Left renal pelvis (tissue), 4 donors: ENCODE measurements around the gene COL20A1. TPM values are rescaled to one million over a fixed set of nuclear protein-coding genes. Genes with fewer than 3 reads are reported as not detected.

Experiments used
- DNase-seq, 4 donors: peaks; one replicate each; pipeline ENCODE4 v3.0.0-alpha.2; 2013; ENCODE audit warnings: low read depth in 4 of 4, low spot score in 3 of 4
- polyA plus RNA-seq, 4 donors: library from polyadenylated mRNA; unstranded; fragments of 120-200 nt; gene quantifications; one replicate each; pipeline ENCODE4 v1.2.1, GENCODE V29; 2013; ENCODE audit not compliant: insufficient read length in 4 of 4

Gene COL20A1
- polyA plus RNA-seq, 4 donors, result 0.37 to 0.89 (median 0.68) TPM

DNA sequence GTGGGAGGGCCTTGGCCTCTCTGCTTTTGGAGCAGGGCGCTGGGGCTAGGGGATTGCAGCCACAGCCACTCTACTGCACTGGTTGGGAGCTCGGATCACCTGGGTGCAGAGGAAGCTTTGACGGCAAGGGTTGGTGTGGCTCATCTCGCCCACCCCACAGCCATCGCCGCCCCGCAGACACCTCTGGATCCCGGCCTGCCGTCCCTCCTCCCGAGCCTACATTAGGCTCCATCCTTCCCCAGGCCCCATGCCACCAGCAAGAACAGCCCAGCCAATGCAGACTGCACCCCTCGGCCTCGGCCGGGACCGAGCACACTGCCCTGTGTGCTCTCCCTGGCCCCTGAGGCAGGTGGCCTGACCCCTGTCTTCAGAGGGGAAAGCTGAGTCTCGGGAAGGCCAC lies 32.5 kb upstream of the COL20A1 start:
- DNase-seq, result no peak

DNA sequence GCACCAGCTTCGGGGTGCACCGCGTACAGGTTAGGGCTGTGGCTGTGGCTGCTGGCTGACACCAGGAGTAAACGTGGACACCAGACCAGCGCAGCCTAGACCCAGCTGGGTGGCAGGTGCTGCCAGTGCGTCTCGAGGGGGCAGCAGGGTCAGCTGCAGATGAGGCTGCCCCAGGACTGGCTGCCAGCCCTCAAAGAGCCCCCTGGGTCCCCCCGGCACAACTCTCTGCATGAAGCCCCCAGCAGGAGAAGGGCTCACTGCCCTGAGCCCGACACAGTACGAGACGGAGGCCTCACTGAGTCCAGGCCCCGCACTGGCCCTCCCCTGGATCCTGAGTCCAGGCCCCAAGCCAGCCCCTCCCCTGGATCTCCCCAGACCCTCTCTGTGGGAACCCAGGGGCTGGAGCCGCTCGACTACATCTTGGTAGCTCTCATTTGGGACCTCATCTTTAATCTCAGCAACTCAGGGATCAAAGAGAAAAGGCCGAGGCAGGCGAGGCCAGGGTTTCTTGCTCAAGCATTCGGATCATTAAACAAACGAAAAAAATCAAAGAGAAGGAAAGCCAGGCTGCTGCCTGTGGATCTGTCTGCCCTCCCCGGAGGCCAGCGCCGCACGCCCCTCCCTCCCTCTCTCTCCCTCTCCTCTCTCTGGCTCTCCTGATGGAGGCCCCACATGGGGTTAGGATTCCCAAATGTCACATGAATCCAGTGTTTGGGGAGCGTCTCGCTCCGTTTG lies 31.8 kb upstream of the COL20A1 start:
- DNase-seq, result peak in 1 of 4 donors; percentile 82

- DNase-seq, result no peak
These were observed 31.0 kb upstream of the COL20A1 start for GRCh38 chr20:63261795-63262528.

- DNase-seq, result no peak
These were observed 30.1 kb upstream of the COL20A1 start for GRCh38 chr20:63262836-63263235.

DNA sequence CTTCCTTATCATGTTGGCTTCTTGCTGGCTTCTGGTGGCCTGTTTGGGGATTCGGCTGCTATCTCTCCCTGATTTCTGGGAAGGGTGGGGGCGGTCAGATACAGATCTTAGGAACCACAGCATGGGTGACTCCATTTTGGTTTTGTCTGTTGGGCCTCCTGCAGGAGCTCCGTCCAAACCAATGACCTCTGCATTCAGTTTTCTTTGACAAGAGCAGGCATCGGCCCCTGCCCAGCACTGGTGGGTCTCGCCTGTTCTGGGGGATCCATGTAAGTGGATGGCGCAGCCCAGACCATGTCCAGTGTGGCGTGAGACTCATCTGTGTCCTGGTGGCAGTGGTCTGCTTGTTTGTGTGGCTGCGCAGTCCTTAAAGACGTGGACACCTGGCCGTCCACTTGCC lies 29.0 kb upstream of the COL20A1 start:
- DNase-seq, result no peak

- no peak for DNase-seq
These were observed 28.5 kb upstream of the COL20A1 start for GRCh38 chr20:63264519-63264918.

DNA sequence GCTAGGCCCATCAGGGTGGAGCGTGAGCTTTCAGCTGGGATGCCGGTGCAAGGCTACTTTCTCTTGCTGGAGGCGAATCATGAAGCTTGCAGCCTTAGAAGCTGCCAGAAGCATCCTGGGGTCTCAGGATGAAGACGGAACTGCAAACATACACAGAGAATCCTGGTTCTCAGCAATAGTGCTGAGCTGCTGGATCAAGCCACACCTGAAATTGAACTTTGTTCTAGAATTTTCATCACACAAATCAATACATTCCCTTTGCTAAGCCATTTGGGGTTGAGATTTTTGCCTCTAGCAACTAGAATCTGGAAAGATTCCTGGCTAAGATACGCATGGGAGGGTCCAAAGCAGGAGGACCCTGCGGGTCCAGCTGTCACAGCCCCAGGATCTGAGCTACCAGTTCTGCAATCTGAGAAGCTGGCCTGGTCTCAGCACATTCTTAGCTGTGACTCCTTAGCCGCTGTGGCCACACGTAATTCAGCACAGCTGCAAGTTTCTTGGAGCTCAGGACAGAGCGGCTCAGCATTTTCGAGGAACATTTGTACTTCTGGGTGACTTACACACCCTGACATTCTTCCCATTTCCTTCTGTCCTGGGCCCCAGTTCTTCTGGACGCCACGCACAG lies 27.0 kb upstream of the COL20A1 start:
- no peak for DNase-seq

- no peak for DNase-seq
These were observed 25.3 kb upstream of the COL20A1 start for GRCh38 chr20:63267691-63268090.

DNA sequence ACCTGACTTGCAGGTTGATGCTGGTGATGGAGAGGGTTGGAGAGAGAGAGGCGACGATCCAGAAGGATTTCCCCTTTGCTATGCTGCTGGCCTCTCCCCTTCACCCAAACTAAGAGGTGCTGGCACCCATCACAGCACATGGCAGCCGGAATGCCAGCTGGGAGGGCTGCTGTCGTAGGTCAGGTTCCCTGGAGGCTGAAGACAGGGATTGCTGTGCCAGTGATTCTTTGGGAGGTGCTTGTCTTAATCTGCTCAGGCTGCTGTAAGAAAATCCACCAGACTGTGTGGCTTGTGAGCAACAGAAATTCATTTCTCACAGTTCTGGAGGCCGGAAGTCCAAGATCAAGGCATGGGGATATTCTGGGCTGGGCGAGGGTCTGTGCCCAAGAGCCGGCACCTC lies 24.7 kb upstream of the COL20A1 start:
- no peak for DNase-seq

DNA sequence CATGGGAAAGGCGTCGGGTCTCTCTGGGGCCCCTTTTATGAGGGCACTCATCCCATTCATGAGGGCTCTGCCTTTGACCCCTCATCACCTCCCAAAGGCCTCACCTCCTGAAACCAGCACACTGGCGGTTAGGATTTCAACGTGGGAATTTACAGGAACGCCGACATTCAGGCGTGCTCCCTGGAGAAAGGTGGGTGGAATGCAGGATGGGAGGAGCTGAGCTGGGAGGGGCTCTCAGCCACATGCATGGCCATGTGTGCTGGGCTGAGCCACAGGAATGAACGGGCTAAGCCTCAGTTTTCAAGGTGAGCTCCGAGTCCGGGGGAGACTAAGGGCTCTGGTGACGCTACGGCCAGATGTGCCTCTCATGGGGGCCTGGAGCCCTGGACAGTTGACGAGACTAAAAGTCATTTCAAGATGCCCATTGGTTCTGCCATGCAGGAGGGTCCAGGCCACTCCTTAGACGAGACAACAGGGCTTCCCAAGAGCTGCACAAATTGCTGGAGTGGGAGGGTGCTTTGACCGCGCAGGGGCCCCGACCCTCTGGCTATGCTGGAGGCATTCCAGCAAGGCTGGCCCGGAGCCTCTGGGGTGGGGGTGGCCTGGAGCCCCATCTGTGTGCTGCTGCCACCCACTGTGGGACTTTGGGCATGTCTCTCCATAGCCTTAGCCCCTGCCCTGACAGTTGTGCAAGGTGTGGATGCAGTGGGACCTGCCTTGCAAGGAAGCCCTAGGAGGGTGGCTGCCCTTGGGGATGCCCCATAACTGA lies 24.1 kb upstream of the COL20A1 start:
- no peak for DNase-seq

- no peak for DNase-seq
These were observed 23.3 kb upstream of the COL20A1 start for GRCh38 chr20:63269724-63270123.

GRCh38 chr20:63270606-63271325 lies 22.2 kb upstream of the COL20A1 start:
- no peak for DNase-seq

DNA sequence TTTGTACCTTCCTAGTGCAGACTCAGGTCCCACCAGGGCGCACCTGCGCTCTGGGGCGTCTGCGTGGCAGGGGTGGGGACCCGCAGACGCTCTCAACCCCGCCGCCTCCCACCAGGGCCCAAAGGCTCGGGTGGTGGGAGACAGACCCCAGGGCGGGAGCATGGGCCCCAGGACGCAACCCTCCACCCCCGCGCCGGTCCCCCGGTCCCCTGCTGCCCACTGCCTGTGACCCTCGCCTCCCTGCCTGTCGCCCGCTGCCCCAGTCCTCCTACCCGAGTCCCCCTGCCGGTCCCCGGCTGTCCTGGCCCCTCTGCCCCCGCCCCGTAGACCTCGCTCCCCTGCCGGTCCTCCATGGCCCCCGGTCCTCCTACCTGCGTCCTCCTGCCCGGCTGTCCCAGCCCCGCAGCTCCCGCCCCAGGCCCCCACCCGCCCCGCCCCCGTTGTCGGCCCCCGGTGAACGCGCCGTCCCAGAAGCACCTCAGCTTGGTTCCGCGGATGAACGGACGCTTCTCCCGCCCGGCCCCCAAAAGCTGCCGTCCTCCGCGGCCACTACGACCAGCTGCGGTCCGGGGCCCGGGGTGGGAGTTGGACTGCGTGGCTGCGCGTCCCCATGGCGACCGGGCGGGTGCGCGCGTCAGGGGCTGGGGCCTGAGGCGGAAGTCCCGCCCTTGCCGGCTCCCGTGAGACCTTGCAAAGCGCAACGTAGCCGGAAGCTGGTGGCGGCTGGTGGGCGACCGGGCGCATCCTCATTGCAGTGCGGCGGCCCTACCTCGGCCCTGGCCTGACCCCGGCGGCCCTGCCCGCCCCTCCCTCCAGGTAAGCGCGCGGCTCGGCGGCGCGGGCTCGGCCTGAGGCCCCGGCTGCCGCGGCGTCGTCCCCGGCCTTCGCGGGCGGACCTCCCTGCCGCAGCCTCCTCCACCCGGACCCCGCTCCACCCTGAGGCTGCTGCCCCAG lies 20.6 kb upstream of the COL20A1 start, which contains the start of gene ARFGAP1:
ARFGAP1 (plus strand) TSS at position 709 of the 954 bp plus-strand sequence. CDS start 2,768 bp downstream, outside the sequence.
- peak; percentile 80 to 87 (median 84) for DNase-seq

GRCh38 chr20:63273059-63273579 lies 19.9 kb upstream of the COL20A1 start:
- DNase-seq, result no peak

DNA sequence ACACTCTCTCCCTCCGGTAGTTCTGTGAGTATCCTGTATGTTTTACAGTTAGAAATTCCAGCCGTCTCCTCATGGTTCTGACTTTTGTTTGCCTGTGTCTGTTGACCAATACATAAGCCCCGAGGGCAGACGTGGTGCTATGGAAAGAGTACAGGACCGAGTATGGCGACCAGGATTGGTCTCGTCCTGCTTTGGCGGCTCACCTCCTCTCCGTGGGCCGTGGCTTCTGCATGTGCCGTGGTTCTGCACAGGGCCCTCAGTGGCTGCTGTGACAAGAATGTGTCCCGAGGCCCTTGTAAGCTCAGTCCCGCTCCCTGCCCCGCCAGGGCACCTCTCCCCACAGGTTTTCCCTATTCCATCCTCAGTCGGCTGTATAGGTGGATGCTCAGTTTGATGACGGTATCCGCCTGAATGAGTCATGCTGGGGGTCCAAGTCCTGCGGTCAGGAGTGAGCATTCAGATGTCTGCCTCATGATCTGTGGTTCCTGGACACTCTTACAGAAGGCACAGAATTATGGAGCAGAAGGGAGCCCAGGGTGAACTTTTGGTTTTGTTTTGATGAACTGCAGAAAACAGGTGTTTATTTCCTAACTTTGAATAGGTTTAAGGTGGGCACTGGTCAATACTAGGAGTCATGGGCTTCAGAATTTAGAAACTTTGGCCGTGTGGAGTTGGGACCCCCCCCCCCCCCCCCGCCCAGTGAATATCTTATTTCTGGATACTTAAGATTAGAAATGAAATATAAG lies 19.2 kb upstream of the COL20A1 start:
- no peak for DNase-seq

GRCh38 chr20:63274381-63275228 lies 18.4 kb upstream of the COL20A1 start:
- DNase-seq, result no peak

GRCh38 chr20:63275825-63276224 lies 17.2 kb upstream of the COL20A1 start:
- no peak for DNase-seq
